CD4-positive, alpha-beta T cell treated with Interleukin-17A for 4 hours (primary cell): ENCODE measurements around the gene NCAPD2.

ENCODE experiments used
- DNase-seq: peaks from one replicate; pipeline ENCODE4 v3.0.0-alpha.2; 2020; ENCODE audit warnings: mixed read lengths

Gene NCAPD2

GRCh38 chr12:6535697-6535946, 41.7 kb downstream of the NCAPD2 start:
- no peak for DNase-seq

- DNase-seq: peak; percentile 17
These were observed 42.3 kb downstream of the NCAPD2 start for GRCh38 chr12:6535960-6536847.

- peak; percentile 30 for DNase-seq
These were observed 43.1 kb downstream of the NCAPD2 start for GRCh38 chr12:6536894-6537579.

- DNase-seq: peak; percentile 92
These were observed 43.9 kb downstream of the NCAPD2 start for GRCh38 chr12:6537580-6538419.

DNA sequence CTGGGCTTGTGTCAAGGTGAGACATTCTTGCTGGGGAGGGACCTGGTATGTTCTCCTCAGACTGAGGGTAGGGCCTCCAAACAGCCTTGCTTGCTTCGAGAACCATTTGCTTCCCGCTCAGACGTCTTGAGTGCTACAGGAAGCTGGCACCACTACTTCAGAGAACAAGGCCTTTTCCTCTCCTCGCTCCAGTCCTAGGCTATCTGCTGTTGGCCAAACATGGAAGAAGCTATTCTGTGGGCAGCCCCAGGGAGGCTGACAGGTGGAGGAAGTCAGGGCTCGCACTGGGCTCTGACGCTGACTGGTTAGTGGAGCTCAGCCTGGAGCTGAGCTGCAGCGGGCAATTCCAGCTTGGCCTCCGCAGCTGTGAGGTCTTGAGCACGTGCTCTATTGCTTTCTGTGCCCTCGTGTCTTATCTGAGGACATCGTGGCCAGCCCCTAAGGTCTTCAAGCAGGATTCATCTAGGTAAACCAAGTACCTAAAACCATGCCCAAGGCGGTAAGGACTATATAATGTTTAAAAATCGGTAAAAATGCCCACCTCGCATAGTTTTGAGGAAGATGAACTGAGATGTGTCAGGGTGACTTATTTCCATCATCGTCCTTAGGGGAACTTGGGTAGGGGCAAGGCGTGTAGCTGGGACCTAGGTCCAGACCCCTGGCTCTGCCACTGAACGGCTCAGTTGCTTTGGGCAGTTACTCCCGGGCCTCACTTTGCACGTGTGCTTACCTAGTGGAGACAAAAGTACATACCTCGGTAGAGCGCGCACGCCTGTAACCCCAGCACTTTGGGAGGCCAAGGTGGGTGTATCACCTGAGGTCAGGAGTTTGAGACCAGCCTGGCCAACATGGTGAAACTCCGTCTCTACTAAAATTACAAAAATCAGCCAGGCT, 44.8 kb downstream of the NCAPD2 start:
- DNase-seq: no peak

GRCh38 chr12:6539314-6539682, 45.4 kb downstream of the NCAPD2 start:
- DNase-seq: no peak

DNA sequence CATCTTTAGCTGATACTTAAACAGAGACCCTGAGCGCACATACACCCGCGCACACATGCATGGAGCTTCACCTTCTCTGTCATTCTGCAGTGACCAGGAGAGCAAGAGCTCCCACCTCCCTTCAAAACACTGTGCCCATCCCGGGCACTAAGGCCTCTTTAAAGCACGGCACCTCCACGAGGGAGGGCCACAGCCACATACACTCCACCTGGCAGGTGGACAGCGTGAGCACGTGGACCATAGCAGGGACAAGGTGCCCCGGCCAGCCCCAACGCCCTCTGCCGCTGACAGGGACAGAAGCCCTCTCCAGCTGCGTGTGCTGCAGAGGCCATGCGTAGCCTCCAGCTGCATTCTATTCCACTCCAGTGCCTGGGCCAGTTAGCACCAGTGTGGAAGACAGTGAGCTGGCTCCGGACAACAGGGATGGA, 45.8 kb downstream of the NCAPD2 start:
- DNase-seq: no peak

DNA sequence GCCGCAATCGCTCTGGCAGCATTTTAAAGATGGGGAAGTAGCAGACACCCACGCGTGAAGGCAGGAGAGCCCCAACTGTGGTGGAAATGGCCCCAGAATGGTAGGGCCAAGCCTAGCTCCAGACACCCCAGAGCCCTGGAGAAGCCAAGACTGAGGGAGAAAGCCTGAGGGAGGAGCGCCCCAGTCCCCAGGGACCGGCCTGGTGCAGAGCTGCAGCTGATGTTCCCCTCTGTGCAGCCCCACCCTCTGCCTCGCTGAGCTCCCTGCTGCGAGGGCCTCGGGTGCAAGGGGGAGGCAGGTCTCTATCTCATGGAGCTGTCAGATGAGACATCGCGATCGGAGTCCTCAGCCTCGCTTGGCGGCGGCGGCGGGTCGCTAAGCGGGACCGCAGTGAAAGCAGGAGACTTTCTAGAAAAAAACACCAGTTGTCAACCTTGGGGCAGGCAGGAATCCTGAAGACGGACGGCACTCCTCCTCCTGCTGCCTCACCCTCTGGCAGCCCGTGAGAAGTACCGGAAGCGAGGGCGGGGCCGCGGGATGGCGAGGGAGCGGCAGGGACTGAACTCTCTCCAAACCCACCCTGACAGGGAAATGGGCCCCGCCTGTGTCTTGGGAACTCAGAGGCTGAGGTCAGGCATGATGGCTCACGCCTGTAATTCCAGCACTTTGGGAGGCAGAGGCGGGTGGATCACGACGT, 46.4 kb downstream of the NCAPD2 start:
- peak; percentile 69 for DNase-seq

- no peak for DNase-seq
These were observed 47.7 kb downstream of the NCAPD2 start for GRCh38 chr12:6541371-6542165.

DNA sequence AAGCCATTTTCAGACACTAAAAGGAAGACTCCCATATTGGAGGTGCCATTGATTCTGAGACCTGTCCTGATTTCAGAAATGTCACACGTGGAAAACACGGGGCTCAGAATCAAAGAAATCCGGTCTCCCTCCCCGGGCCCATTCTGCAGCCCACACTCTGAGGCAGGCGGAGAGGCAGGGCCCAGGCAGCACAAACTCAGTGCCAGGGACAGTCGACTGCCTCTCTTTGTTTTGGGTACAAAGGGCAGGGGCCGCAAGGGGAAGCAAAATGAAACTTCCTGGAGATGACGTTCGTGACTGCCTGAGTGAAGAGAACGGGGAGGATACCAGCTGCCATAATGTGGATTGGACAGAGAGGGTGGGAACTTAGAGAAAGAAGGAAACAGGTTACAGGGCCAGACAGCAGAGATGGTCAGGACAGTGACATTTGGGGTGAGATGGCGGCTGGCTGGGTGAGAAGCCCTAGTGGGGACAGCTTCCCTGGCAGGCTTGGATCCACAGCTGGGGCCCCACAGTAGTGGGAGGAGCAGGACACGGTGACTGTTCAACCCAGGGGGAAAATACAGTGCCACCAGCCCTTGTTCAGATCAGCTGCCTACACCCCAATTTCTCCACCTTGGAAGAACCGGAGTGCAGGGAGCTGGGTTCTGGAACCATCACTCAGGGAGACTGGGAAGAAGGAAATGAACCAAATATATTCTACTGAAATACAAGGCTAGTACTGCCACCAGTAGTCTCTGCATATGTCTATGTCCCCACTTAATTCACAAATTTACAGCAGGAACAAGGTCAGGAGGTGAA, 48.5 kb downstream of the NCAPD2 start:
- peak; percentile 12 for DNase-seq

DNA sequence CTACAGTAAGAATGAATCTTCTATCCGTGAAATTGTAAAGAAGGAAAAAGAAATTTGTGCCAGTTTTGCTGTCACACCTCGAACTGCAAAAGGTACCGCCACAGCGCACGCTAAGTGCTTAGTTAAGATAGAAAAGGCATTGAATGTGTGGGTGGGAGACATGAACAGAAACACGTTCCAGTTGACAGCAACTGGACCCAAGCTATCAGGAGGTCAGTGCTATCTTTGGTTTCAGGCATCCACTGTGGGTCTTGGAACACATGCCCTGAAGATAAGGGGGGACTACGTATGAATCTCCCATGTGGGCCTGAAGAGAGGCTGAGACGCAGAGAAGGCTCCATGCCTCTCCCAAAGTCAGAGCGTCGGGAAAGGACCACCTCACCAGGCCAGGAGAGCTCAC, 52.1 kb downstream of the NCAPD2 start:
- no peak for DNase-seq

- no peak for DNase-seq
These were observed 53.7 kb downstream of the NCAPD2 start for GRCh38 chr12:6547566-6547965.

- DNase-seq: no peak
These were observed 54.1 kb downstream of the NCAPD2 start for GRCh38 chr12:6547987-6548386.

- no peak for DNase-seq
These were observed 54.7 kb downstream of the NCAPD2 start for GRCh38 chr12:6548556-6548955.

DNA sequence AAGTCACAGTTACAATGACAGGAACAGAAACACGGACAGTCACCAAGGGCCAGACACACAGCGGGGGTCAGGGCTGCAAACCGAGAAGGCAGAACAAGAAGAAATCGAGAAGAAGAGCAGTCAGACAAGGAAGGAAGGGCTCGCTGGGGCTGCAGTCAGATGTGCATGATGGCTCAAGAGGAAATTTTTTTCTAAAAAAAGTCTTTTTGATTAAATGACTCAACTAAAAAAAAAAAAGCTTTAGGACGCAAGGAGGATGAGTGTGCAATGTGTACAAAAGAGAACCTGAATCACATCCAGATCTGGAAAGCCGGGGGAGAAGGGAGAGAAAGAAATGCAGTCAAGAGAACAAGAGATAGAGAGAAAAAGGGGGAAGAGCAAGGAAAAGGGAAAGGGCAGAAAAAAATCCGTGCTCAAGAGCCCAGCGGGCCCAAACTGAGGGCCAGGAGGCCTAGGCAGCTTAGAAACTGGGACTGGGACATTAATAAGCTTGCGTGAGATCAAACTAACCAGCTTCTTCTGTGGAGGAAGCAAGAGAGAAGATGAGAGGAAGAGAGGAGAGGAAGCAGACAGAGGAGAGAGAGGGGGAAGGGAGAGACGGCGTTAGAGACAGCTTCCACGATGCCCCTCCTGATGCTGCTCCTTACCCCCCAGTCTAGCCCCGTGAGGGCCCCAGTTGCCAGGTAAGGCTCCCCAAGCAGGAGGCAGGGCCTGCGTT, 55.2 kb downstream of the NCAPD2 start:
- DNase-seq: no peak

DNA sequence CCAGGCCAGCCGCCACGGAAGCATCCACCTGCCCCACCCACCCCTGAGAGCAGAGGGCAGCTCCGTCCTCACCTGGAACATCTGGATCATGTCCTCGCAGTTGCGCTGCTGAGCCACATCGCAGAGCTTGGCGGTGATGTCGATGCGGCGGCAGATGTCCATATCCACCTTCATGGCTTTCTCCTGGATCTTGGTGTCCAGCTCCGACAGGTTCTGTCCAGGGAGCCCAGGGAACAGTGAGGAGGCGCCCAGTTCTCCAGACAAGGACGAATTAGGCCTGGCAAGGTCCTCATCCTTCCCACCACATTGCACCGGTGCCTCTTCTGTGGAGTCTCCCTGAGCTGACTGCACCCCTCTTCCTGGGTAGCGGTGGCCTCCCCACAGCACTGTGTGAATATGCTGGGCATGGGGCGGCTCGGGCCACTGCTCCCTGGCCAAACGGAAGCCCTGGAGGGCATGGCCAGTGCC, 55.8 kb downstream of the NCAPD2 start:
- DNase-seq: no peak

- DNase-seq: no peak
These were observed 56.6 kb downstream of the NCAPD2 start for GRCh38 chr12:6550294-6551062.

GRCh38 chr12:6551063-6551461, 57.2 kb downstream of the NCAPD2 start:
- DNase-seq: no peak
